NK-92 (cell line): ENCODE results near the gene AGPAT2.

Source experiments
- DNase-seq: peaks from one replicate; lab custom pipeline; 2025; ENCODE audit not compliant: unreplicated experiment; lab: John Stamatoyannopoulos, UW

AGPAT2 gene

GRCh38 chr9:136664000-136664915 lies 23.0 kb downstream of the AGPAT2 start:
- DNase-seq, result no peak

- DNase-seq, result no peak
These were observed 24.3 kb downstream of the AGPAT2 start, which contains the start of gene EGFL7 for GRCh38 chr9:136662656-136663581. Gene EGFL7, plus strand, starts transcription at chr9:136662916. Its CDS starts 5,367 bp downstream, at chr9:136668283.

GRCh38 chr9:136662326-136662655 lies 25.0 kb downstream of the AGPAT2 start:
- DNase-seq, result no peak

- no peak for DNase-seq
These were observed 25.5 kb downstream of the AGPAT2 start for GRCh38 chr9:136661641-136662325.

- no peak for DNase-seq
These were observed 26.2 kb downstream of the AGPAT2 start for GRCh38 chr9:136660971-136661550.

- no peak for DNase-seq
These were observed 27.1 kb downstream of the AGPAT2 start for GRCh38 chr9:136659861-136660784.

- DNase-seq, result no peak
These were observed 28.3 kb downstream of the AGPAT2 start for GRCh38 chr9:136658849-136659535.

- DNase-seq, result no peak
These were observed 29.0 kb downstream of the AGPAT2 start for GRCh38 chr9:136657974-136658848.

- DNase-seq, result no peak
These were observed 30.3 kb downstream of the AGPAT2 start for GRCh38 chr9:136656795-136657611.

- no peak for DNase-seq
These were observed 31.0 kb downstream of the AGPAT2 start for GRCh38 chr9:136656183-136656738.

- no peak for DNase-seq
These were observed 31.6 kb downstream of the AGPAT2 start for GRCh38 chr9:136655536-136656182.

GRCh38 chr9:136654820-136655535 lies 32.3 kb downstream of the AGPAT2 start:
- no peak for DNase-seq

- no peak for DNase-seq
These were observed 33.8 kb downstream of the AGPAT2 start for GRCh38 chr9:136653323-136654079.

GRCh38 chr9:136651860-136652259 lies 35.4 kb downstream of the AGPAT2 start:
- DNase-seq, result no peak

GRCh38 chr9:136650648-136651047 lies 36.6 kb downstream of the AGPAT2 start:
- DNase-seq, result no peak
